ENCODE measurements around the gene ZCCHC24.
A peak's percentile ranks its signal among the peaks of the same experiment; 100 is the strongest.

ZCCHC24 gene

GRCh38 chr10:79357180-79357579, 88.2 kb downstream of the ZCCHC24 start:
- H3K27ac ChIP-seq (ENCODE audit: low read depth, low read length) = no peak overlapping the region
- no peak overlapping the region for H3K4me3 ChIP-seq (ENCODE audit: low read length)

GRCh38 chr10:79356104-79356503, 89.3 kb downstream of the ZCCHC24 start:
- Histone ChIP-seq H3K27me3 (ENCODE audit: control insufficient read depth, insufficient read depth, low read length) (no peaks in the 10 kb centered on the region), H3K4me1 (ENCODE audit: control insufficient read depth, insufficient read depth, low read length) (no peaks in the 10 kb centered on the region), H3K9ac (ENCODE audit: low read length) (no peak overlapping the region), H3K4me3 (ENCODE audit: low read length) (no peak overlapping the region), H3K27ac (ENCODE audit: low read depth, low read length) (no peak overlapping the region), H3K36me3 (ENCODE audit: control insufficient read depth, insufficient read depth, low read length) (peaks cover 36% of the 10 kb centered on the region)

More at GRCh38 chr10:79357180-79357579, 88.2 kb downstream of the ZCCHC24 start:
- no peaks in the 10 kb centered on the region for H3K27me3 ChIP-seq (ENCODE audit: control insufficient read depth, insufficient read depth, low read length)
- peaks cover 28% of the 10 kb centered on the region for H3K36me3 ChIP-seq (ENCODE audit: control insufficient read depth, insufficient read depth, low read length)
- H3K4me1 ChIP-seq (ENCODE audit: control insufficient read depth, insufficient read depth, low read length) = no peaks in the 10 kb centered on the region
- H3K9ac ChIP-seq (ENCODE audit: low read length) = no peak overlapping the region

- Histone ChIP-seq H3K27ac (ENCODE audit: low read depth, low read length) (no peak overlapping the region), H3K4me1 (ENCODE audit: control insufficient read depth, insufficient read depth, low read length) (no peaks in the 10 kb centered on the region), H3K9ac (ENCODE audit: low read length) (no peak overlapping the region), H3K4me3 (ENCODE audit: low read length) (no peak overlapping the region), H3K27me3 (ENCODE audit: control insufficient read depth, insufficient read depth, low read length) (no peaks in the 10 kb centered on the region), H3K36me3 (ENCODE audit: control insufficient read depth, insufficient read depth, low read length) (peaks cover 41% of the 10 kb centered on the region)
These were observed 89.9 kb downstream of the ZCCHC24 start for GRCh38 chr10:79355420-79356017.

- H3K4me1 ChIP-seq (ENCODE audit: control insufficient read depth, insufficient read depth, low read length) = no peaks in the 10 kb centered on the region
- H3K27ac ChIP-seq (ENCODE audit: low read depth, low read length) = no peak overlapping the region
- peaks cover 49% of the 10 kb centered on the region for H3K36me3 ChIP-seq (ENCODE audit: control insufficient read depth, insufficient read depth, low read length)
- no peak overlapping the region for H3K9ac ChIP-seq (ENCODE audit: low read length)
- no peaks in the 10 kb centered on the region for H3K27me3 ChIP-seq (ENCODE audit: control insufficient read depth, insufficient read depth, low read length)
- H3K4me3 ChIP-seq (ENCODE audit: low read length) = no peak overlapping the region
These were observed 90.8 kb downstream of the ZCCHC24 start for GRCh38 chr10:79354615-79355014.

GRCh38 chr10:79354141-79354540, 91.3 kb downstream of the ZCCHC24 start:
- Histone ChIP-seq H3K4me3 (ENCODE audit: low read length) (no peak overlapping the region), H3K9ac (ENCODE audit: low read length) (no peak overlapping the region), H3K27me3 (ENCODE audit: control insufficient read depth, insufficient read depth, low read length) (no peaks in the 10 kb centered on the region), H3K27ac (ENCODE audit: low read depth, low read length) (no peak overlapping the region), H3K4me1 (ENCODE audit: control insufficient read depth, insufficient read depth, low read length) (no peaks in the 10 kb centered on the region), H3K36me3 (ENCODE audit: control insufficient read depth, insufficient read depth, low read length) (peaks cover 52% of the 10 kb centered on the region)

GRCh38 chr10:79353726-79354125, 91.7 kb downstream of the ZCCHC24 start:
- H3K27ac ChIP-seq (ENCODE audit: low read depth, low read length) = no peak overlapping the region
- H3K27me3 ChIP-seq (ENCODE audit: control insufficient read depth, insufficient read depth, low read length) = no peaks in the 10 kb centered on the region
- peaks cover 52% of the 10 kb centered on the region for H3K36me3 ChIP-seq (ENCODE audit: control insufficient read depth, insufficient read depth, low read length)
- H3K4me1 ChIP-seq (ENCODE audit: control insufficient read depth, insufficient read depth, low read length) = no peaks in the 10 kb centered on the region
- no peak overlapping the region for H3K9ac ChIP-seq (ENCODE audit: low read length)
- H3K4me3 ChIP-seq (ENCODE audit: low read length) = no peak overlapping the region

- Histone ChIP-seq H3K36me3 (ENCODE audit: control insufficient read depth, insufficient read depth, low read length) (peaks cover 52% of the 10 kb centered on the region), H3K4me3 (ENCODE audit: low read length) (no peak overlapping the region), H3K9ac (ENCODE audit: low read length) (no peak overlapping the region), H3K4me1 (ENCODE audit: control insufficient read depth, insufficient read depth, low read length) (peaks cover 3% of the 10 kb centered on the region), H3K27me3 (ENCODE audit: control insufficient read depth, insufficient read depth, low read length) (no peaks in the 10 kb centered on the region), H3K27ac (ENCODE audit: low read depth, low read length) (no peak overlapping the region)
These were observed 92.4 kb downstream of the ZCCHC24 start for GRCh38 chr10:79353000-79353406.

GRCh38 chr10:79352035-79352877, 93.2 kb downstream of the ZCCHC24 start:
- peaks cover 52% of the 10 kb centered on the region for H3K36me3 ChIP-seq (ENCODE audit: control insufficient read depth, insufficient read depth, low read length)
- no peak overlapping the region for H3K4me3 ChIP-seq (ENCODE audit: low read length)
- H3K27ac ChIP-seq (ENCODE audit: low read depth, low read length) = no peak overlapping the region
- H3K27me3 ChIP-seq (ENCODE audit: control insufficient read depth, insufficient read depth, low read length) = no peaks in the 10 kb centered on the region
- H3K9ac ChIP-seq (ENCODE audit: low read length) = no peak overlapping the region
- peaks cover 3% of the 10 kb centered on the region for H3K4me1 ChIP-seq (ENCODE audit: control insufficient read depth, insufficient read depth, low read length)

- Histone ChIP-seq H3K9ac (ENCODE audit: low read length) (no peak overlapping the region), H3K36me3 (ENCODE audit: control insufficient read depth, insufficient read depth, low read length) (peaks cover 52% of the 10 kb centered on the region), H3K27ac (ENCODE audit: low read depth, low read length) (no peak overlapping the region), H3K4me3 (ENCODE audit: low read length) (no peak overlapping the region), H3K27me3 (ENCODE audit: control insufficient read depth, insufficient read depth, low read length) (no peaks in the 10 kb centered on the region), H3K4me1 (ENCODE audit: control insufficient read depth, insufficient read depth, low read length) (peaks cover 7% of the 10 kb centered on the region)
These were observed 94.1 kb downstream of the ZCCHC24 start for GRCh38 chr10:79351332-79351731.

- no peaks in the 10 kb centered on the region for H3K27me3 ChIP-seq (ENCODE audit: control insufficient read depth, insufficient read depth, low read length)
- H3K27ac ChIP-seq (ENCODE audit: low read depth, low read length) = no peak overlapping the region
- no peak overlapping the region for H3K9ac ChIP-seq (ENCODE audit: low read length)
- H3K4me3 ChIP-seq (ENCODE audit: low read length) = no peak overlapping the region
- H3K36me3 ChIP-seq (ENCODE audit: control insufficient read depth, insufficient read depth, low read length) = peaks cover 52% of the 10 kb centered on the region
- H3K4me1 ChIP-seq (ENCODE audit: control insufficient read depth, insufficient read depth, low read length) = peaks cover 7% of the 10 kb centered on the region
These were observed 94.8 kb downstream of the ZCCHC24 start for GRCh38 chr10:79350407-79351154.

- peaks cover 47% of the 10 kb centered on the region for H3K36me3 ChIP-seq (ENCODE audit: control insufficient read depth, insufficient read depth, low read length)
- no peak overlapping the region for H3K9ac ChIP-seq (ENCODE audit: low read length)
- H3K27me3 ChIP-seq (ENCODE audit: control insufficient read depth, insufficient read depth, low read length) = no peaks in the 10 kb centered on the region
- peaks cover 7% of the 10 kb centered on the region for H3K4me1 ChIP-seq (ENCODE audit: control insufficient read depth, insufficient read depth, low read length)
- H3K4me3 ChIP-seq (ENCODE audit: low read length) = no peak overlapping the region
- H3K27ac ChIP-seq (ENCODE audit: low read depth, low read length) = no peak overlapping the region
These were observed 95.5 kb downstream of the ZCCHC24 start for GRCh38 chr10:79349766-79350406.

- peaks cover 39% of the 10 kb centered on the region for H3K36me3 ChIP-seq (ENCODE audit: control insufficient read depth, insufficient read depth, low read length)
- peaks cover 7% of the 10 kb centered on the region for H3K4me1 ChIP-seq (ENCODE audit: control insufficient read depth, insufficient read depth, low read length)
- H3K27me3 ChIP-seq (ENCODE audit: control insufficient read depth, insufficient read depth, low read length) = no peaks in the 10 kb centered on the region
- H3K4me3 ChIP-seq (ENCODE audit: low read length) = peak overlapping the region; percentile 89
- H3K27ac ChIP-seq (ENCODE audit: low read depth, low read length) = no peak overlapping the region
- no peak overlapping the region for H3K9ac ChIP-seq (ENCODE audit: low read length)
These were observed 96.3 kb downstream of the ZCCHC24 start for GRCh38 chr10:79349072-79349491.

Measured in rectal smooth muscle tissue (tissue), 1 donor.